Loucy (cell line): ENCODE results near the gene CTNNA2.

Experiments
- H2AFZ ChIP-seq: fragments of 200-600 bp; sonication (generic); 2 replicates; pipeline ENCODE4 v1.6.0; 2016; ENCODE audit warnings: antibody characterized with exemption, mild to moderate bottlenecking, low read length, moderate library complexity
- H3F3A ChIP-seq: fragments of 200-600 bp; 2 replicates; pipeline ENCODE4 v1.6.0; 2016; ENCODE audit warnings: antibody characterized with exemption, low read depth, mild to moderate bottlenecking
- H3K27me3 ChIP-seq: fragments of 200-600 bp; sonication (generic); 2 replicates; pipeline ENCODE4 v1.6.1; 2014; ENCODE audit warnings: low read length, mild to moderate bottlenecking; ENCODE audit not compliant: insufficient read depth, poor library complexity, severe bottlenecking
- H3K36me3 ChIP-seq: fragments of 200-600 bp; sonication (generic); 2 replicates; pipeline ENCODE4 v1.6.1; 2016; ENCODE audit warnings: low read length; ENCODE audit not compliant: insufficient read depth
- H3K4me1 ChIP-seq: fragments of 200-600 bp; sonication (generic); 2 replicates; pipeline ENCODE4 v1.5.1; 2014; ENCODE audit warnings: low read length, mild to moderate bottlenecking; ENCODE audit not compliant: insufficient read depth, poor library complexity, severe bottlenecking
- H3K4me2 ChIP-seq: fragments of 200-600 bp; sonication (generic); 2 replicates; pipeline ENCODE4 v1.6.0; 2014; ENCODE audit warnings: antibody characterized with exemption, low read length, low read depth, mild to moderate bottlenecking; ENCODE audit not compliant: poor library complexity, severe bottlenecking
- H3K4me3 ChIP-seq: fragments of 200-600 bp; sonication (generic); 2 replicates; pipeline ENCODE4 v1.5.1; 2014; ENCODE audit warnings: low read length, mild to moderate bottlenecking, mixed read lengths; ENCODE audit not compliant: poor library complexity, severe bottlenecking
- H3K79me2 ChIP-seq: fragments of 200-600 bp; sonication (generic); 2 replicates; pipeline ENCODE4 v1.6.1; 2014; ENCODE audit warnings: low read length; ENCODE audit not compliant: insufficient read depth
- H3K9ac ChIP-seq: fragments of 200-600 bp; sonication (generic); 2 replicates; pipeline ENCODE4 v1.6.0; 2014; ENCODE audit warnings: mild to moderate bottlenecking, low read depth, low read length, moderate library complexity; ENCODE audit not compliant: poor library complexity, severe bottlenecking
- H3K9me2 ChIP-seq: fragments of 200-600 bp; sonication (generic); replicated peaks from 2 replicates; pipeline ENCODE4 v1.6.1; 2016; ENCODE audit warnings: low read depth, low read length, mixed read lengths
- H3K9me3 ChIP-seq: fragments of 200-600 bp; sonication (generic); 2 replicates; pipeline ENCODE4 v1.6.1; 2014; ENCODE audit warnings: mild to moderate bottlenecking, antibody characterized with exemption, low read length, low read depth; ENCODE audit not compliant: insufficient read depth
- H4K20me1 ChIP-seq: fragments of 200-600 bp; sonication (generic); 2 replicates; pipeline ENCODE4 v1.6.0; 2014; ENCODE audit warnings: antibody characterized with exemption, low read length, mild to moderate bottlenecking; ENCODE audit not compliant: insufficient read depth, poor library complexity, severe bottlenecking
- EZH2phosphoT487 ChIP-seq: fragments of 200-600 bp; IDR thresholded peaks from 2 replicates; pipeline ENCODE4 v1.6.1; 2018; ENCODE audit warnings: antibody characterized with exemption, mild to moderate bottlenecking, moderate library complexity, borderline replicate concordance
- TF ChIP-seq, protein P1 (sequence below): fragments of 200-600 bp; sonication (generic); conservative IDR thresholded peaks from 2 replicates; pipeline ENCODE4 v1.5.1; 2014; ENCODE audit warnings: mild to moderate bottlenecking, antibody characterized with exemption, low read length

Gene CTNNA2

DNA sequence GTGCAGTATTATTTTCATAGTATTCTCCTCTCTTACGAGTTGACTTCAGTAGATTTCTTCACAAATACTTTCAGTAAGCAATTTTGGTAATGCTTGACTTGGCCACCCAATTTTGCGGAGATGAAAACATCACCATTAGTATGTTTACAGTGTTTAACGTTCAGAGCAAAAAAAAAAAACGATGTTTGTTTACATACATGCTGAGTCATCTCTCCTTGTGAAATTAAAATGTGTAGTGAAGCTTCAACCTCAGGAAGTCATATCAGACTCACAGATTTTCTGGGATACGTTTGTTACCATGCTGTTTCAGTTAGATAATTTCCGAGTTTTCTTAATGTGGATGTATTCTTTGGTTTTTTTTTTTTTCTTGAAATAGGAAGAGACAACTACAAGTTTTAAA is 100.1 kb downstream of the CTNNA2 start:
- no peak overlapping the region for H3K4me2 ChIP-seq
- H4K20me1 ChIP-seq, result no peaks in the 10 kb centered on the region
- H3K4me1 ChIP-seq, result no peaks in the 10 kb centered on the region
- no peaks in the 10 kb centered on the region for H3K36me3 ChIP-seq
- no peaks in the 10 kb centered on the region for H3F3A ChIP-seq
- no peak overlapping the region for H2AFZ ChIP-seq
- no peak overlapping the region for H3K4me3 ChIP-seq
- no peaks in the 10 kb centered on the region for H3K9me2 ChIP-seq
- H3K79me2 ChIP-seq, result no peaks in the 10 kb centered on the region
- TF ChIP-seq, protein P1, sequence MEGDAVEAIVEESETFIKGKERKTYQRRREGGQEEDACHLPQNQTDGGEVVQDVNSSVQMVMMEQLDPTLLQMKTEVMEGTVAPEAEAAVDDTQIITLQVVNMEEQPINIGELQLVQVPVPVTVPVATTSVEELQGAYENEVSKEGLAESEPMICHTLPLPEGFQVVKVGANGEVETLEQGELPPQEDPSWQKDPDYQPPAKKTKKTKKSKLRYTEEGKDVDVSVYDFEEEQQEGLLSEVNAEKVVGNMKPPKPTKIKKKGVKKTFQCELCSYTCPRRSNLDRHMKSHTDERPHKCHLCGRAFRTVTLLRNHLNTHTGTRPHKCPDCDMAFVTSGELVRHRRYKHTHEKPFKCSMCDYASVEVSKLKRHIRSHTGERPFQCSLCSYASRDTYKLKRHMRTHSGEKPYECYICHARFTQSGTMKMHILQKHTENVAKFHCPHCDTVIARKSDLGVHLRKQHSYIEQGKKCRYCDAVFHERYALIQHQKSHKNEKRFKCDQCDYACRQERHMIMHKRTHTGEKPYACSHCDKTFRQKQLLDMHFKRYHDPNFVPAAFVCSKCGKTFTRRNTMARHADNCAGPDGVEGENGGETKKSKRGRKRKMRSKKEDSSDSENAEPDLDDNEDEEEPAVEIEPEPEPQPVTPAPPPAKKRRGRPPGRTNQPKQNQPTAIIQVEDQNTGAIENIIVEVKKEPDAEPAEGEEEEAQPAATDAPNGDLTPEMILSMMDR, result no peak
- H3K27me3 ChIP-seq, result no peaks in the 10 kb centered on the region
- H3K9ac ChIP-seq, result no peak overlapping the region
- no peaks in the 10 kb centered on the region for H3K9me3 ChIP-seq

DNA sequence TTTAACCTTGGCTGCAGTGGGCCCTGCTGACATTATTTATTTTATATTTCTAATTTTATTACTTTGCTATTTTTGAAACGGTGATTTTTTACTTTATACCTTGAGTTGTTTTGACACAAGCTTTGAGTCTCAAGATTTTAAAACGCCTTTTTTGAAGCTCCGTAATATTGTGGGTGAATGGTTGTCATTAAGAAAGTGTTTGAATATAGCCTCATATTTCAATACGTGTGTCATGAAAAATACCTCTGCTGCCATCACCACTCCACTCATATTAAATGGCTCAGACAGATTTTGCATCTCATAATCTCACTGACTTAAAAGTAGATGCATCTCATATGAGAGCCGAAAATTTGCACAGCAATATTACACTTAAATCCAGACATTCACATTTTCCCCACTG is 106.6 kb downstream of the CTNNA2 start:
- no peak for TF ChIP-seq EZH2phosphoT487
- TF ChIP-seq, protein P1, result no peak
- H3K36me3 ChIP-seq, result no peaks in the 10 kb centered on the region

DNA sequence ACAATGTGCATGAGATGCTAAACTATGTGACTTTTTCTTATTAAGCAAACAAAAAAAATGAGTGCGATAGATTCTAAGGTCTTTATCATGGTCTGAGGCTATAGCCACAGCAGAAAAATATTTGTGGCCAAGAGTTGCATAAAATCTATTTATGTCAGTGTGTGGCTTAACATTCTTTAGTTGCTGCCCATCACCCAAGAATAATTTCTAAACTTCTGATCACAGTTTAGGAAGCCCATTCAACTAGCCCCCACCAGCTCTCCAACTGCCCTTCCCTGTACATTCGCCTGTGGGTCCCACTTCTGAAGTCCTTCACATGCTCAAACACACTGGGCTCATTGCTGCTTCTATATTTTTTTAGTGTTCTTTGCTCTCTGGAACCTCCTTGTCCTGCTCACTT is 107.1 kb downstream of the CTNNA2 start:
- H3K9ac ChIP-seq, result no peak overlapping the region
- no peaks in the 10 kb centered on the region for H3K4me1 ChIP-seq
- no peaks in the 10 kb centered on the region for H3K36me3 ChIP-seq
- H3K4me3 ChIP-seq, result no peak overlapping the region
- no peak overlapping the region for H3K4me2 ChIP-seq
- no peak overlapping the region for H2AFZ ChIP-seq
- no peaks in the 10 kb centered on the region for H3K27me3 ChIP-seq
- H4K20me1 ChIP-seq, result no peaks in the 10 kb centered on the region
- no peaks in the 10 kb centered on the region; the same call in 1 of the 2 replicates for H3K9me3 ChIP-seq
- H3K9me2 ChIP-seq, result no peaks in the 10 kb centered on the region
- no peak for TF ChIP-seq EZH2phosphoT487
- TF ChIP-seq, protein P1, result no peak
- no peaks in the 10 kb centered on the region for H3K79me2 ChIP-seq
- H3F3A ChIP-seq, result no peaks in the 10 kb centered on the region

More for the DNA sequence above, 106.6 kb downstream of the CTNNA2 start:
- Histone ChIP-seq H3K79me2 (no peaks in the 10 kb centered on the region), H3F3A (no peaks in the 10 kb centered on the region), H3K27me3 (no peaks in the 10 kb centered on the region), H3K9ac (no peak overlapping the region), H3K4me1 (no peaks in the 10 kb centered on the region), H3K4me3 (no peak overlapping the region), H3K9me2 (no peaks in the 10 kb centered on the region), H3K4me2 (no peak overlapping the region), H2AFZ (no peak overlapping the region), H3K9me3 (no peaks in the 10 kb centered on the region; the same call in 1 of the 2 replicates), H4K20me1 (no peaks in the 10 kb centered on the region)
